Panc1 (cell line): ENCODE results near the gene IFNLR1. TPM values are rescaled to one million over a fixed set of nuclear protein-coding genes. Genes with fewer than 3 reads are reported as not detected.

Source experiments
- ATAC-seq: fragments of 200-7000 bp; cut with Tn5 transposase; 2 replicates; pipeline ENCODE4 v1.9.1; 2020; ENCODE audit warnings: mild to moderate bottlenecking, moderate library complexity
- BruUV-seq: library from RNA; stranded (reverse); fragments of 400-500 nt; replicated peaks from 2 replicates; lab custom pipeline; 2021; lab: Mats Ljungman, UMichigan
- CTCF ChIA-PET: fragments of 300-600 bp; sonication (Branson Sonifier 250); formaldehyde crosslinking; loops from one replicate; lab custom pipeline; 2022; ENCODE audit warnings: antibody characterized with exemption; lab: Charles Lee
- POLR2A ChIA-PET: fragments of 300-600 bp; sonication (Branson Sonifier 250); formaldehyde crosslinking; loops from one replicate; lab custom pipeline; 2022; ENCODE audit warnings: antibody characterized with exemption; lab: Charles Lee
- DNase-seq: peaks from one replicate; pipeline ENCODE4 v3.0.0-alpha.2; 2010; ENCODE audit warnings: low read depth, low spot score
- H3K27ac ChIP-seq: 2 replicates; pipeline ENCODE4 v1.5.1; 2011; ENCODE audit warnings: mild to moderate bottlenecking, low read length, inconsistent platforms
- H3K27me3 ChIP-seq: fragments of 200-500 bp; sonication (Bioruptor generic); 2 replicates; pipeline ENCODE4 v1.6.0; 2014; ENCODE audit warnings: low read length, inconsistent platforms; ENCODE audit not compliant: control insufficient read depth, insufficient read depth
- H3K36me3 ChIP-seq: fragments of 200-500 bp; sonication (Bioruptor generic); 2 replicates; pipeline ENCODE4 v1.5.1; 2014; ENCODE audit warnings: inconsistent platforms, mild to moderate bottlenecking, low read length, moderate library complexity; ENCODE audit not compliant: control insufficient read depth, insufficient read depth
- H3K4me1 ChIP-seq: 2 replicates; pipeline ENCODE4 v1.5.1; 2011; ENCODE audit warnings: inconsistent platforms, mild to moderate bottlenecking, low read length, moderate library complexity; ENCODE audit not compliant: control insufficient read depth, insufficient read depth
- H3K4me3 ChIP-seq, 2 experiments: 2 replicates each; pipeline ENCODE4 v1.5.1; 2011 to 2012; ENCODE audit warnings: low read depth in 2 of 2, low read length in 2 of 2, mild to moderate bottlenecking in 2 of 2, inconsistent platforms in 1 of 2, moderate library complexity in 1 of 2
- H3K9me3 ChIP-seq: fragments of 200-500 bp; sonication (Bioruptor generic); 2 replicates; pipeline ENCODE4 v1.5.1; 2014; ENCODE audit warnings: low read depth, mild to moderate bottlenecking, inconsistent platforms, low read length, moderate library complexity; ENCODE audit not compliant: control insufficient read depth, insufficient read depth
- CTCF ChIP-seq: fragments of 450-650 bp; IDR thresholded peaks from 2 replicates; pipeline ENCODE4 v1.5.1; 2017; ENCODE audit warnings: mild to moderate bottlenecking
- POLR2AphosphoS5 ChIP-seq: IDR thresholded peaks from 2 replicates; pipeline ENCODE4 v1.6.1; 2012; ENCODE audit warnings: mild to moderate bottlenecking, low read depth, low read length, moderate library complexity
- REST ChIP-seq, 2 experiments: IDR thresholded peaks; 2 replicates each; pipeline ENCODE4 v1.6.1; 2011 to 2012; ENCODE audit warnings: low read depth in 2 of 2, control low read depth in 1 of 2, low read length in 1 of 2, mild to moderate bottlenecking in 1 of 2, moderate library complexity in 1 of 2; ENCODE audit not compliant: insufficient read depth in 1 of 2
- SIN3A ChIP-seq: IDR thresholded peaks from 2 replicates; pipeline ENCODE4 v1.6.1; 2012; ENCODE audit warnings: low read depth, mild to moderate bottlenecking, low read length, moderate library complexity, borderline replicate concordance; ENCODE audit not compliant: insufficient read depth
- TCF7L2 ChIP-seq: IDR thresholded peaks from 2 replicates; pipeline ENCODE4 v1.6.1; 2011; ENCODE audit warnings: mild to moderate bottlenecking, low read depth, low read length, inconsistent platforms
- in situ Hi-C: cut with HindIII; loops from 2 replicates; pipeline ENCODE4 v1.10.0; 2016; ENCODE audit warnings: low sequenced_read_pairs, low pct_unique_long_range_greater_than_20kb
- intact Hi-C: fragments of 100-400 bp; cut with micrococcal nuclease; formaldehyde crosslinking; loops from one replicate; pipeline ENCODE4 v1.10.0; 2022; ENCODE audit not compliant: unreplicated experiment
- total RNA-seq: library from RNA; stranded (reverse); gene quantifications from one replicate; pipeline ENCODE4 v1.2.1, GENCODE V29; 2021; ENCODE audit not compliant: unreplicated experiment

The IFNLR1 gene
- total RNA-seq, 1 experiment from 2014 or later, result 1.0 TPM

DNA sequence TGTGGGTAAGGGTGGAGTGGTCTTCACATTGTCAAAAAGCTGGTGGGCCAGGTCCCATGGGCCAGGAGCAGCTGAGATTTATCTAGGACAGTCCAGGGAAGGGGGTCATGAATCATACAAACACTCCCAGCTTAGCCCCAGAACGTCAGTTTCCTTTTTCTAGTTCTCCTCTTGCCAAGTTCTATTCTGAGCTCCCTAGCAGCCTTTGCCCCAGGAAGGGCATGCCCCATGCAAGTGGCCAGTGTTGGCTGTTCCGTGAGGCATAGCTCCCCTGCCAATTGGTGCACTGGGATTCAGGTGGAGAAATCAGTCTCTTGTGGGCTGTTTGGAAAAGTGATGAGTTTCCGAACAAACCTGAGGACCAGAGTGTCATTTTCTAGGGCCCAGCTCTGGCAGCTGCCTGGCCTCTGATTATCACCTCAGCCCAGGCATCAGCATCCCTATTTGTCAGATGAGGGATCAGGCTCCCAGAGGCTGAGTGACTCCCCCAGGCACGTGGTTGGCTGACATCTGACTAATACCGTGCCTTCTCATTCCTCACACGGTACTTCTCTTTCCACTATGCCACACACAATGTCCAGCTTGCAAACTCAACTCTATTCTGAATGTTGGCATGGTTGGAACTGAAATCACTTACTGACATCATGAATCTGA, 60.9 kb downstream of the IFNLR1 start:
- no peak overlapping the region for H3K27ac ChIP-seq
- in situ Hi-C loops (no loop called here), intact Hi-C loops (no loop called here)
- TF ChIP-seq POLR2AphosphoS5, result no peak
- TF ChIP-seq SIN3A, result no peak
- TF ChIP-seq REST (IDR thresholded peaks at IDR 0.05; ENCODE audit: insufficient read depth in 1 of 2, low read depth in 2 of 2, low read length in 1 of 2), result no peak
- TF ChIP-seq CTCF, result no peak
- TF ChIP-seq TCF7L2, result no peak
- BruUV-seq, result no TSS peak
- H3K27me3 ChIP-seq, result no peaks in the 10 kb centered on the region
- POLR2A ChIA-PET, result no interaction called here
- CTCF ChIA-PET, result interaction anchor here (2.0 kb wide), 1 partner anchor 24 kb away, joined by 4 read pairs; no protein-coding TSS in a partner anchor
- H3K4me1 ChIP-seq, result no peaks in the 10 kb centered on the region
- ATAC-seq, result 0 out of 2 replicates have a peak, but pooled peaks have one; percentile 50
- DNase-seq, result no peak
- H3K4me3 ChIP-seq, result no peak overlapping the region
- no peaks in the 10 kb centered on the region for H3K36me3 ChIP-seq
- no peaks in the 10 kb centered on the region; the same call in 1 of the 2 replicates for H3K9me3 ChIP-seq

- H3K27ac ChIP-seq, result no peak overlapping the region
- CTCF ChIA-PET, result interaction anchor here (2.0 kb wide), 1 partner anchor 25 kb away, joined by 4 read pairs; no protein-coding TSS in a partner anchor
- no TSS peak for BruUV-seq
Observed at GRCh38 chr1:24125456-24125855, 61.6 kb downstream of the IFNLR1 start.

More at GRCh38 chr1:24125456-24125855, 61.6 kb downstream of the IFNLR1 start:
- POLR2A ChIA-PET, result no interaction called here
- DNase-seq (no peak), ATAC-seq (no peak)
- H3K36me3 ChIP-seq, result no peaks in the 10 kb centered on the region
- TF ChIP-seq CTCF (no peak), TCF7L2 (no peak), REST (IDR thresholded peaks at IDR 0.05; ENCODE audit: insufficient read depth in 1 of 2, low read depth in 2 of 2, low read length in 1 of 2) (no peak)
- in situ Hi-C loops (no loop called here), intact Hi-C loops (no loop called here)
- H3K4me3 ChIP-seq, result no peak overlapping the region
- H3K27me3 ChIP-seq, result no peaks in the 10 kb centered on the region
- H3K4me1 ChIP-seq, result no peaks in the 10 kb centered on the region
- H3K9me3 ChIP-seq, result no peaks in the 10 kb centered on the region; the same call in 1 of the 2 replicates
